ENCODE results near the gene IRAK4. TPM values are rescaled to one million over a fixed set of nuclear protein-coding genes. Genes with fewer than 3 reads are reported as not detected.

IRAK4 gene
- total and polyA plus RNA-seq, 9 donors = 5.5 to 9.7 (median 8.0) TPM

GRCh38 chr12:43832463-43833168 lies 73.9 kb downstream of the IRAK4 start:
- no peak for DNase-seq
- no peaks in the 10 kb centered on the region for H3K4me1 ChIP-seq (ENCODE audit: control insufficient read depth, insufficient read depth, low read length)
- H3K27me3 ChIP-seq (ENCODE audit: control insufficient read depth, insufficient read depth, low read length) = no peaks in the 10 kb centered on the region
- no peak overlapping the region for H3K4me3 ChIP-seq (ENCODE audit: low read length)
- WGBS (ENCODE audit: insufficient coverage) = no CpG with 5 or more reads among the region's 4 CpGs
- no peaks in the 10 kb centered on the region for H3K9me3 ChIP-seq (replicated peaks; ENCODE audit: control insufficient read depth, low read depth, low read length)
- H3K36me3 ChIP-seq (ENCODE audit: control insufficient read depth, insufficient read depth, low read length) = no peaks in the 10 kb centered on the region
- H3K27ac ChIP-seq (ENCODE audit: low read length) = no peak overlapping the region

- Histone ChIP-seq H3K27ac (ENCODE audit: low read length) (peak overlapping the region; percentile 52), H3K4me3 (ENCODE audit: low read length) (peak overlapping the region; percentile 59), H3K36me3 (ENCODE audit: control insufficient read depth, insufficient read depth, low read length) (no peaks in the 10 kb centered on the region), H3K9me3 (replicated peaks; ENCODE audit: control insufficient read depth, low read depth, low read length) (no peaks in the 10 kb centered on the region), H3K4me1 (ENCODE audit: control insufficient read depth, insufficient read depth, low read length) (no peaks in the 10 kb centered on the region), H3K27me3 (ENCODE audit: control insufficient read depth, insufficient read depth, low read length) (no peaks in the 10 kb centered on the region)
- DNase-seq = no peak
- 26% methylated on average over 5 of the region's 6 CpGs for WGBS (ENCODE audit: insufficient coverage)
Observed at GRCh38 chr12:43835264-43835655, 76.5 kb downstream of the IRAK4 start.

- under 1% methylated on average over 94 of the region's 103 CpGs for WGBS (ENCODE audit: insufficient coverage)
- Histone ChIP-seq H3K4me1 (ENCODE audit: control insufficient read depth, insufficient read depth, low read length) (no peaks in the 10 kb centered on the region), H3K36me3 (ENCODE audit: control insufficient read depth, insufficient read depth, low read length) (no peaks in the 10 kb centered on the region), H3K27me3 (ENCODE audit: control insufficient read depth, insufficient read depth, low read length) (no peaks in the 10 kb centered on the region), H3K4me3 (ENCODE audit: low read length) (peak within 1 kb of the TSS; percentile 59), H3K27ac (ENCODE audit: low read length) (peak within 1 kb of the TSS; percentile 93), H3K9me3 (replicated peaks; ENCODE audit: control insufficient read depth, low read depth, low read length) (no peaks in the 10 kb centered on the region)
- DNase-seq = peak; percentile 88
Observed at GRCh38 chr12:43835656-43836474, 77.1 kb downstream of the IRAK4 start, which contains the start of gene TMEM117. TSS of gene TMEM117 (plus strand) at chr12:43836081.

- DNase-seq = peak; percentile 67
- 0% methylated on average over 1 of the region's 8 CpGs for WGBS (ENCODE audit: insufficient coverage)
- Histone ChIP-seq H3K27ac (ENCODE audit: low read length) (peak overlapping the region; percentile 93), H3K4me3 (ENCODE audit: low read length) (peak overlapping the region; percentile 59), H3K9me3 (replicated peaks; ENCODE audit: control insufficient read depth, low read depth, low read length) (no peaks in the 10 kb centered on the region), H3K27me3 (ENCODE audit: control insufficient read depth, insufficient read depth, low read length) (no peaks in the 10 kb centered on the region), H3K4me1 (ENCODE audit: control insufficient read depth, insufficient read depth, low read length) (no peaks in the 10 kb centered on the region), H3K36me3 (ENCODE audit: control insufficient read depth, insufficient read depth, low read length) (no peaks in the 10 kb centered on the region)
Observed at GRCh38 chr12:43836475-43836989, 77.8 kb downstream of the IRAK4 start.

Other genes starting within 250 kb of the IRAK4 start
- gene ADAMTS20, start 206.7 kb upstream of the IRAK4 start, total RNA-seq = 0.09 TPM
- under 1 TPM in 7 of 8 donors, not detected in 1; 0.04 to 0.20 (median 0.09) TPM for gene ADAMTS20, start 206.7 kb upstream of the IRAK4 start, polyA plus RNA-seq (ENCODE audit: insufficient read depth in 1 of 8, insufficient read length in 8 of 8, low replicate concordance in 1 of 8)
- 15.5 TPM for gene PUS7L, start 161 bp upstream of the IRAK4 start, total RNA-seq
- gene PUS7L, start 161 bp upstream of the IRAK4 start, polyA plus RNA-seq (ENCODE audit: insufficient read depth in 1 of 8, insufficient read length in 8 of 8, low replicate concordance in 1 of 8) = 1 to 10 TPM; 4.3 to 8.1 (median 7.0) TPM
- gene TWF1, start 47.4 kb downstream of the IRAK4 start, total RNA-seq = 40.7 TPM
- gene TWF1, start 47.4 kb downstream of the IRAK4 start, polyA plus RNA-seq (ENCODE audit: insufficient read depth in 1 of 8, insufficient read length in 8 of 8, low replicate concordance in 1 of 8) = 10 to 100 TPM; 25.6 to 45.4 (median 31.7) TPM
- 13.0 TPM for gene TMEM117, start 77.1 kb downstream of the IRAK4 start, total RNA-seq
- 10 to 100 TPM in 6 of 8 donors, 1 to 10 TPM in 2; 9.2 to 12.4 (median 10.7) TPM for gene TMEM117, start 77.1 kb downstream of the IRAK4 start, polyA plus RNA-seq (ENCODE audit: insufficient read depth in 1 of 8, insufficient read length in 8 of 8, low replicate concordance in 1 of 8)

All from muscle of leg (tissue), 11 donors.